GM18502 (cell line): ENCODE measurements around the gene LRAT.
"Not testable (repeated sequence)": the region's sequence is repeated elsewhere in the genome, so short reads cannot be mapped to it uniquely, and the experiment has no call there.

Experiments
- ATAC-seq: cut with Tn5 transposase; IDR thresholded peaks from one replicate; pipeline ENCODE4 v1.9.1; 2021; ENCODE audit warnings: mild to moderate bottlenecking; ENCODE audit not compliant: unreplicated experiment, poor library complexity

Gene LRAT

GRCh38 chr4:154743683-154744340 is at the start of gene LRAT:
TSS of gene LRAT (plus strand) at chr4:154744000. CDS start at chr4:154744327, 327 bp downstream.
- peak; percentile 85 for ATAC-seq

- no peak for ATAC-seq
These were observed 35.9 kb upstream of the LRAT start for GRCh38 chr4:154707877-154708276.

GRCh38 chr4:154709550-154709949 is 34.2 kb upstream of the LRAT start:
- no peak for ATAC-seq

GRCh38 chr4:154711522-154711921 is 32.3 kb upstream of the LRAT start:
- no peak for ATAC-seq

- ATAC-seq: no peak
These were observed 29.3 kb upstream of the LRAT start for GRCh38 chr4:154714339-154715040.

GRCh38 chr4:154719087-154719486 is 24.7 kb upstream of the LRAT start:
- ATAC-seq: no peak

- peak; percentile 81 for ATAC-seq
These were observed 23.7 kb upstream of the LRAT start for GRCh38 chr4:154720123-154720522.

GRCh38 chr4:154720618-154721267 is 23.1 kb upstream of the LRAT start:
- ATAC-seq: no peak

- no peak for ATAC-seq
These were observed 21.5 kb upstream of the LRAT start for GRCh38 chr4:154722262-154722661.

- ATAC-seq: not testable (repeated sequence)
These were observed 20.2 kb upstream of the LRAT start for GRCh38 chr4:154723601-154724000.

GRCh38 chr4:154727540-154727939 is 16.3 kb upstream of the LRAT start:
- no peak for ATAC-seq

GRCh38 chr4:154731756-154732155 is 12.0 kb upstream of the LRAT start:
- ATAC-seq: no peak

- no peak for ATAC-seq
These were observed 11.1 kb upstream of the LRAT start for GRCh38 chr4:154732669-154733068.

- no peak for ATAC-seq
These were observed 7.0 kb upstream of the LRAT start for GRCh38 chr4:154736770-154737169.

- no peak for ATAC-seq
These were observed 5.4 kb upstream of the LRAT start for GRCh38 chr4:154738426-154738825.

GRCh38 chr4:154739111-154739510 is 4.7 kb upstream of the LRAT start:
- ATAC-seq: no peak

GRCh38 chr4:154740462-154740861 is 3.3 kb upstream of the LRAT start:
- no peak for ATAC-seq

- ATAC-seq: no peak
These were observed 2.6 kb upstream of the LRAT start for GRCh38 chr4:154741131-154741665.

- ATAC-seq: no peak
These were observed 1.6 kb upstream of the LRAT start for GRCh38 chr4:154741922-154742850.

GRCh38 chr4:154744341-154744926 is 634 bp downstream of the LRAT start:
- no peak for ATAC-seq
